Amygdala (tissue), 56 donors: Measurements from ENCODE around the gene SEMA3A.

Source experiments
- DNase-seq, 56 donors: peaks; one replicate each; lab custom pipeline; 2025; lab: John Stamatoyannopoulos, UW

SEMA3A gene

GRCh38 chr7:83952236-83952635, 242.4 kb downstream of the SEMA3A start:
- no peak for DNase-seq

- peak in 13 of 56 donors; percentile 1 to 56 (median 10) for DNase-seq
Measured at GRCh38 chr7:83947260-83947659, 247.3 kb downstream of the SEMA3A start.

GRCh38 chr7:83946801-83947200, 247.8 kb downstream of the SEMA3A start:
- no peak for DNase-seq

- DNase-seq, result no peak
Measured at GRCh38 chr7:83941300-83941699, 253.3 kb downstream of the SEMA3A start.

GRCh38 chr7:83937930-83938329, 256.7 kb downstream of the SEMA3A start:
- no peak for DNase-seq

- peak in 36 of 56 donors; percentile 2 to 75 (median 20) for DNase-seq
Measured at GRCh38 chr7:83936056-83936708, 258.4 kb downstream of the SEMA3A start.

- DNase-seq, result no peak
Measured at GRCh38 chr7:83934118-83934734, 260.4 kb downstream of the SEMA3A start.

- no peak for DNase-seq
Measured at GRCh38 chr7:83931968-83932367, 262.6 kb downstream of the SEMA3A start.

GRCh38 chr7:83930262-83930661, 264.3 kb downstream of the SEMA3A start:
- DNase-seq, result no peak

GRCh38 chr7:83925860-83926259, 268.7 kb downstream of the SEMA3A start:
- no peak for DNase-seq

GRCh38 chr7:83921941-83922607, 272.5 kb downstream of the SEMA3A start:
- no peak for DNase-seq

GRCh38 chr7:83921271-83921940, 273.2 kb downstream of the SEMA3A start:
- DNase-seq, result no peak

- no peak for DNase-seq
Measured at GRCh38 chr7:83918142-83918541, 276.4 kb downstream of the SEMA3A start.

GRCh38 chr7:83913174-83913573, 281.4 kb downstream of the SEMA3A start:
- DNase-seq, result no peak

GRCh38 chr7:83908526-83908925, 286.1 kb downstream of the SEMA3A start:
- DNase-seq, result no peak
